DND-41 (cell line): ENCODE measurements around the gene NFIA.

Experiments
- ATAC-seq: fragments of 200-7000 bp; cut with Tn5 transposase; 3 replicates; pipeline ENCODE4 v1.9.1; 2021; ENCODE audit warnings: low read depth; ENCODE audit not compliant: insufficient read depth
- DNase-seq: peaks from one replicate; pipeline ENCODE4 v3.0.0-alpha.2; 2020
- H2AFZ ChIP-seq: 2 replicates; pipeline ENCODE4 v1.6.0; 2012; ENCODE audit warnings: low read depth, low read length
- H3K27ac ChIP-seq: 2 replicates; pipeline ENCODE4 v1.5.1; 2012; ENCODE audit warnings: low read length, inconsistent platforms
- H3K27me3 ChIP-seq: fragments of 200-600 bp; sonication (generic); 2 replicates; pipeline ENCODE4 v1.6.0; 2012; ENCODE audit warnings: low read length, mild to moderate bottlenecking, inconsistent platforms; ENCODE audit not compliant: insufficient read depth, poor library complexity
- H3K36me3 ChIP-seq: 2 replicates; pipeline ENCODE4 v1.5.1; 2012; ENCODE audit warnings: low read length, inconsistent platforms; ENCODE audit not compliant: insufficient read depth
- H3K4me1 ChIP-seq: 2 replicates; pipeline ENCODE4 v1.5.1; 2012; ENCODE audit warnings: mild to moderate bottlenecking, low read length; ENCODE audit not compliant: insufficient read depth
- H3K4me2 ChIP-seq: 2 replicates; pipeline ENCODE4 v1.6.0; 2012; ENCODE audit warnings: mild to moderate bottlenecking, moderate library complexity, low read length, inconsistent platforms; ENCODE audit not compliant: insufficient read depth
- H3K4me3 ChIP-seq, 2 experiments: fragments of 200-600 bp in 1 of 2; shearing (Covaris generic) in 1 of 2; 2 replicates each; pipeline ENCODE4 v1.5.1; 2012 to 2016; ENCODE audit warnings: inconsistent platforms in 2 of 2, low read length in 2 of 2, mild to moderate bottlenecking in 2 of 2, low read depth in 1 of 2, moderate library complexity in 1 of 2
- H3K79me2 ChIP-seq: 2 replicates; pipeline ENCODE4 v1.6.0; 2012; ENCODE audit warnings: low read length, inconsistent platforms; ENCODE audit not compliant: insufficient read depth
- H3K9ac ChIP-seq: 2 replicates; pipeline ENCODE4 v1.6.0; 2012; ENCODE audit warnings: low read depth, mild to moderate bottlenecking, inconsistent platforms, low read length, moderate library complexity
- H3K9me3 ChIP-seq: 2 replicates; pipeline ENCODE4 v1.5.1; 2012; ENCODE audit warnings: low read length, moderate library complexity, mild to moderate bottlenecking, inconsistent platforms; ENCODE audit not compliant: insufficient read depth, severe bottlenecking
- H4K20me1 ChIP-seq: 2 replicates; pipeline ENCODE4 v1.6.0; 2012; ENCODE audit warnings: low read length; ENCODE audit not compliant: insufficient read depth
- CTCF ChIP-seq: IDR thresholded peaks from 2 replicates; pipeline ENCODE4 v1.5.1; 2012; ENCODE audit warnings: borderline replicate concordance, low read length, moderate library complexity, mild to moderate bottlenecking; ENCODE audit not compliant: poor library complexity, severe bottlenecking; ENCODE audit errors: extremely low read depth
- EZH2 ChIP-seq: IDR thresholded peaks from 3 replicates; pipeline ENCODE4 v1.6.1; 2012; ENCODE audit warnings: borderline replicate concordance, low read depth, mild to moderate bottlenecking, moderate library complexity, low read length, inconsistent platforms; ENCODE audit not compliant: severe bottlenecking

Gene NFIA

GRCh38 chr1:61322769-61323168, 240.4 kb downstream of the NFIA start:
- Histone ChIP-seq H3K36me3 (no peaks in the 10 kb centered on the region), H3K4me1 (no peaks in the 10 kb centered on the region), H3K9me3 (no peaks in the 10 kb centered on the region), H2AFZ (no peak overlapping the region), H3K27ac (no peak overlapping the region), H3K9ac (no peak overlapping the region), H3K27me3 (no peaks in the 10 kb centered on the region), H3K4me2 (no peak overlapping the region), H3K4me3 (no peak overlapping the region), H4K20me1 (no peaks in the 10 kb centered on the region), H3K79me2 (no peaks in the 10 kb centered on the region)
- no peak for ATAC-seq
- no peak for DNase-seq
- TF ChIP-seq EZH2 (no peak), CTCF (no peak)

- H4K20me1 ChIP-seq = no peaks in the 10 kb centered on the region
- ATAC-seq (no peak), DNase-seq (no peak)
- H3K79me2 ChIP-seq = no peaks in the 10 kb centered on the region
- TF ChIP-seq EZH2 = no peak
- no peak for TF ChIP-seq CTCF
- H3K4me3 ChIP-seq = no peak overlapping the region
- H3K9ac ChIP-seq = no peak overlapping the region
- H3K27ac ChIP-seq = no peak overlapping the region
- H3K9me3 ChIP-seq = no peaks in the 10 kb centered on the region
- no peaks in the 10 kb centered on the region for H3K4me1 ChIP-seq
- no peaks in the 10 kb centered on the region for H3K27me3 ChIP-seq
- H3K36me3 ChIP-seq = no peaks in the 10 kb centered on the region
- H3K4me2 ChIP-seq = no peak overlapping the region
- no peak overlapping the region for H2AFZ ChIP-seq
These were observed 241.4 kb downstream of the NFIA start for GRCh38 chr1:61323681-61324328.

- Histone ChIP-seq H3K9ac (no peak overlapping the region), H3K36me3 (no peaks in the 10 kb centered on the region), H3K4me1 (no peaks in the 10 kb centered on the region), H3K4me2 (no peak overlapping the region), H3K27ac (no peak overlapping the region), H4K20me1 (no peaks in the 10 kb centered on the region), H3K4me3 (no peak overlapping the region), H3K9me3 (no peaks in the 10 kb centered on the region), H3K27me3 (no peaks in the 10 kb centered on the region), H3K79me2 (no peaks in the 10 kb centered on the region), H2AFZ (no peak overlapping the region)
- DNase-seq = no peak
- ATAC-seq = no peak
- TF ChIP-seq EZH2 (no peak), CTCF (no peak)
These were observed 244.4 kb downstream of the NFIA start for GRCh38 chr1:61326713-61327112.
